8988T (cell line): ENCODE measurements around the gene SNAI3.

Source experiments
- DNase-seq: peaks from one replicate; pipeline ENCODE4 v3.0.0; 2011

The SNAI3 gene

DNA sequence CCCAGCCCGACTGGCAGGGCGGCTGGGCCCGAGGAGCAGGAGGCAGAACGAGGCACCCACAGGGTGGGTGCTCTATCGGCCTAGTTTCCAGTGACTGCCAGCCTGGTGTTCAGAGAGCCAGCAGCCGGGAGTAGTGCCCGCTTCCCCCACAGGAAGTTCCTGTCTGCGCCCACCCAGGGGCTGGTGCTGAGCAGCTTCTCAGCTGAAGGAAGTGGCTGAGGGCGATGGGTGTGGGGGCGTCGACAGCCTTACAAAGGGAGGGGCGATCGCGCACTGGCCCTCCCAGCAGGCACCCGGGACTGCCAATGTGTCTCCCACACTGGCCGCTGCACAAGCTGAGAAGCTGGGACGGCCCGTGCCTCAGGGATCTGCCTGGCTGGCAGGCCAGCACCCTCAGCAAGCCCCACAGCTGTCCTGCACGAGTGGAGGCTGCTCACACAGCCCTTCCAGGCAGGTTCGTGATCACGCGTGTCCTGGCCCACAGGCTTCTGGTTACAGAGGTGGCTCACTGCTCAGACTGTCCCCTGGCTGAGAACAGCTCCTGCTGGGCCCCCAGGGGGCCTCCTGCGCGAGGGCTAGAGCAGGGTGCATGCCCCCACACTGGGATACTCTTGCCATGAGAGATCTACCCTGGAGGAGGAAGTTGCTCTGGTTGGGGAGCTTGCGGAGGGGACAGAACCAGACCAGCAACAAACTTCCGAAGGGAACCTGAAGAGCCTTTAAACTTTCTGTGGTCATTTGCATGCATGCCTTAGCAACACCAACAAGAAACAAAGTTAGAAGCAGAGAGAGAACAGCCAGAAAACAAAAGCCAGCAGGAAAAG is 17.4 kb upstream of the SNAI3 start:
- no peak for DNase-seq

DNA sequence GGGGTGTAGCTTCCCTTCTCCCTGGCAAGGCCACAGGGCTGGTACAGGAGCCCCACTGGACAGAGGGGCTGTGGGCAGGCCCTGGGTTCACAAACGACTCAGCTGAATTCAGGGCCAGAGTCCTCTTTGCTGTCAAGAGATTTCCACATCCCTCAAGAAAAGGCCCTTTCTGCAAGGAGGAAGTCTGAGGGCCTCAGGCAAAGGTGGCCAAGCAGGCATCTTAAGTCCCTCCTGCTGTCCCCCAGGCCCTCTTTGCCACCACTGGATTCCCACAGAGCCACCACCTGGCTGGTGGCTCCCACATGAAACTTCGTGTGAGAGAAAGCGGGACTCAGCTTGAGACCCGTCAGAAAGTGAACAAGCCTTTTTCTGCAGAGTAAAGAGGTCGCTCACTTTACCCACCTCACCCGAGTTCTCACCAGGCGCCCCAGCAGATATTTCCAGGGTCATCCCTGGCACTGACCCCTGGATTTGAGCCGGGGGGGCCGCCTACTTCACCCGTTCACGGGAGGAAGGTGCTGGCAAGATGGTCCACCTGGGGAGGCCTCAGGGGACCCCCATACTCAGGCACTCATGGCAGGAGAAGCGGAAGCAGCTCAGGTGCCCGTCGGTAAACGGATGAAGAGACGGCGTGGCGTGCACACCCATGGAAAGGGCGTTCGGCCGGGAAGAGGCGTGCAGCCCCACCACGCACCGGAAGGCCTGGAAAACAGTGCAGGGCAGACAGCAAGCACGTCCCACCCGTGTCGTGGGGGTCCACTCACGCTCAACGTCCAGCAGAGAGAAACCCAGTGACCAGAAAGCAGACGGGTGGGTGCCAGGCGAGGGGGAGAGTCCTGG is 16.3 kb upstream of the SNAI3 start:
- DNase-seq: no peak

DNA sequence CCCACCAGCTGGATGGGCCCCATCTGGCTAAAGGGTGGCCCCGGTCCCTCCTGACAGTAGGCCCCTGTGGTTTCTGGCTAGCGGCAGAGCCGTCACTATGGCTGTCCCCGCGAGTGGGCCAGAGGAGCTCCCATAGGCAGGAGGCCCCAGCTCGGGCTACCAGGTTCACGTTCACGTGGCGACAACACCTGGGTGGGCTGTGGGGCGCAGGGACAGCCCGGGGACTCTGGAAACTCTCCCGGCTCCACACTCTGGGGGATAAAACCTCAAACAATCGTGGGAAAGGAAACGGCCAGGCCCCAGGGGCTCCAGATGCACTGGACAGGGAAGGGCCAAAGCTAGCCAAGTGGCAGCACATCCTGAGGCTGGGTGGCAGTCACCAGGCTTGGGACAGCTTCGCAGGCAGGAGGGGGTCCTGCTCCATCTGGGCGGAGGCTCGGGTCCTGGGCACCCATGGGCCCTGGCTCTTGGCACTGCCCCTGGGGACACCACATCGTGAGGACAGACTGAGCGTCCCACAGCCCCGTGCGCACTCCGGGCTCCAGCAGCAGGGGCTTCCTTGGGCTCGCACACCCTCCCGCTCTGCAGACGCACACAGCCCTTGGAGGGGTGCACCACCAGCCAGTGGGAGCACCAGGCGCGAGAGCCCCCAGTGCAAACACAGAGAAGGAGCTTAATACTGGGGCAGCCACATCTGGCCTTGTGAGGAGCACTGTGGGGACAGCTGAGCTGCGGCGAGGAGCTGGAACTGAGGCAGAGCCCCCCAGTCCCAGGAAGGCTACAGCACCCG is 15.5 kb upstream of the SNAI3 start:
- DNase-seq: no peak

DNA sequence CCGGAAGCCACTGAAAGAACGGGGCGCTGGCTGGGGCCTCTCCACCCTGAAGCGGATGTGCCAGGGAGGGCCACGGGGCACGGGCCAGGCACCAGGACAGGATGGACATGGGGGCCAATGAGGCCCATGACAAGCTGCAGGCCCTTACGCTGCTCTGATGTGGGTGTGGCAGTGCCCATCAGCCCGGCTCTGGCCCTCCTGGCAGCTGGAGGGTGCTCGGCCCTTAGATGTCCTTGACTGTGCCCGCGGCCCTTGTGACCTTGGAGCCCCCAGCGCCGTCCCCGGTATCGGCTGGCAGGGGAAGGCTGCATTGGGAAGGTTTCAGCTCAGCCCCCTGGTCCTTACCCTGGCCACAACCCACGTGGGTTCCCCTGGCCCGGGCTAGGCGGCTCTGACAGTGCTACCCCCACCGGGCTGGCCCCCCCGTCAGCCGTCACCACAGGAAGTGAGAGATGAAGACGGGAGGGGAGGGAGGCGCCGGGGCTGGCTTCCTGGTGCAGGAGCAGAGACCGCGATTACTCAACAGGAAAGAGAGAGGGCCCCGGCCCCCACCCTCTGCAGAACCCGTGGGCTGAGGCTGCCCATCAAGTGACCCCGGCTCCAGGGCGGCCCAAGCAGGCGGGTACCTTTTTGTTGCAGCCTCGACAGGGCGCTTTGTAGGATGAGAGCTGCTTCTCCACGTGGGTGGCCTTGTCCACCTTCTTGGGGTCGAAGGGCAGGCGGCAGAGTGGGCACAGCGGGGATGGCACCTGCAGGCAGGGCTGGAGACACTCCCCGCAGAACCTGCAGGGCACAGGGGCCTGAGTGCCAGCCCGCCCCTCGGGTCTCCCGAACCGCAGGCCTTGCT is 14.6 kb upstream of the SNAI3 start:
- DNase-seq: peak; percentile 95

DNA sequence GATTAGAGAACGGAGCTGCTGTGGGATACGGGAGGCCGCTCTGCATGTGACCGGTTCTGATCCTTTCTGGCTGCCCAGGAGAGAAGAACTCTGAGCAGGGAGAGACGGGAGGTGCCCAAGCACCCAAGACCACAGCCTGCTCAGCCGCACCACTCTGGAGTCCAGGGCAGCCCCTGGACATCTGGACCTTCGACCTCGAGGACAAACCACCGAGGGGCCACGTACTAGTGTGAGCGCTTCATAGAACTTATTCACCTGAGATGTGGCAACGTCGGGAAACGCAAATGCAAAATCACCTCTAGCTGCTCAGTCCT is 14.0 kb upstream of the SNAI3 start:
- DNase-seq: no peak

DNA sequence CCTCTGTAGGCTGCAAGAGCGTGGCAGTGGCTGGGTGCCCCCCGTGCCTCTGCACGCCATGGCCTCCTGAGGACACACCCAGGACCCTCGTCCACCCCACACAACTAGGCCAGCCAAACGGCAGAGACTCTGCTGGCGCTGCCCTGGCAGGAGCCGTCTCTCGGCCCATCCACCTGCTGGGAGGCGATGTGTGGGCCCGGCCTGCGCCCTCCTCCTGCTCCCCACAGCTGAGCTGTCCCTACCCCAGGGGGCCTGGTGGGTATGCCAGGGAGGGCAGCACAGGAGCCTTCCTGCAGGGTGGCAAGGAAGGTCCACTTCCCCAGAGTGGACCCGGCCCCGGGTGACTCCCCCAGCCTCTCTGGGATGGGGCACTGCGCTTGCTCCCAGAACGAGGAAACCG is 12.9 kb upstream of the SNAI3 start:
- no peak for DNase-seq

DNA sequence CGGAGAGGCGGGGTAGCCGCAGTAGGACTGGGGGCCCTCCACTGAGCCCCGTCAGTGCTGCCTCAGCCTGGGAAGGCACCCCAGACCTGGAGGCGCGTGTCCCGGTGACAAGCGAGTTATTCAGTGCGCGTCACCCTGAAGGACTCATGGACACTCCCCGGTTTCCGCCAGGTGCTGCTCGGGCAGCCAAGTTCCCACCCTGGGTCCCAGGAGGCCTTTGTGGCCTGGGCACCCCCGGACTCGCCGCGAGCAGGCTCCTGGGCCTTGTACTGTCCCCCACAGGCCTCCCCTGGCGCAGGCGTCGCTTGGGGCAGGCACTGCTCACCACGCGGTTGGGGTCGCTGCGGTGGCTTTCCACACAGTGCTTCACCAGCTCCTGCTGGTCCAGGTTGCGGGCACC is 12.3 kb upstream of the SNAI3 start:
- no peak for DNase-seq

DNA sequence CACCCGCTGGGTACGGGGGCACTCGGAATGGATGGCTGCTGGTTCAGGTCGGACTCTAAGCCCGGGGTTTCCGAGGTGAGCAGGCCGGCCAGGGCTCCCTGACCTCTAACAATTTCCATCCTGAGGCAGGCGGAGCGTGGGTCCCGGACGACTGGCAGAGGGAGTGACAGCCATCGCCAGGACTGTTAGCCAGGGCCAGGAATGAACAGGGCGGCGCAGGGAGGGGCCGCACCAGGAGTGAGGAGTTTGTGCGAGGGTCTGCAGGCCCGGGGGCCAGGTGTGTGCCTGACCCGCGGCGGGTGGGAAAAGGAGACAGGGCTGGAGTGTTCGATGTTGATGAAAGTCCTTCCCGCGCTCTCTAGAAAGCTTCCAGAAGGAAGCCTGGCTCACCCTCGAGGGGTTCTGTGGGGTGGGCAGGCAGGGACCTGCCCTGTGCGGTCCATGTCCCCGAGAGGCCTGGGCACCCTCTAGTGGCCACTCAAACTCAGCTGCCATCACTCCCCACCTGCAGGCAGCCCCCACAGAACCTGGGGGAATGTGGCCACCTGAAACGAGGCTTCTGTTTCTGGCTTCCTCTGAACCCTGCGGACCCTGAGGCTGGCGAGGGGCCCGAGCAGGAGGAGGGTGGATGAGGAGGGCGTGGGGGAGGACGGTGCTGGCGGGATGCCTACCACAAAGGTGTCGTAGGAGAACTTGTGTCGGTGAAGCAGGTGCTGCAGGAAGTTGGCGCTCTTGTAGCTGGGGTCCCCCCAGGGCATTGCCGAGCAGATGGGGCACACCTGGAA is 11.7 kb upstream of the SNAI3 start:
- DNase-seq: peak; percentile 94

DNA sequence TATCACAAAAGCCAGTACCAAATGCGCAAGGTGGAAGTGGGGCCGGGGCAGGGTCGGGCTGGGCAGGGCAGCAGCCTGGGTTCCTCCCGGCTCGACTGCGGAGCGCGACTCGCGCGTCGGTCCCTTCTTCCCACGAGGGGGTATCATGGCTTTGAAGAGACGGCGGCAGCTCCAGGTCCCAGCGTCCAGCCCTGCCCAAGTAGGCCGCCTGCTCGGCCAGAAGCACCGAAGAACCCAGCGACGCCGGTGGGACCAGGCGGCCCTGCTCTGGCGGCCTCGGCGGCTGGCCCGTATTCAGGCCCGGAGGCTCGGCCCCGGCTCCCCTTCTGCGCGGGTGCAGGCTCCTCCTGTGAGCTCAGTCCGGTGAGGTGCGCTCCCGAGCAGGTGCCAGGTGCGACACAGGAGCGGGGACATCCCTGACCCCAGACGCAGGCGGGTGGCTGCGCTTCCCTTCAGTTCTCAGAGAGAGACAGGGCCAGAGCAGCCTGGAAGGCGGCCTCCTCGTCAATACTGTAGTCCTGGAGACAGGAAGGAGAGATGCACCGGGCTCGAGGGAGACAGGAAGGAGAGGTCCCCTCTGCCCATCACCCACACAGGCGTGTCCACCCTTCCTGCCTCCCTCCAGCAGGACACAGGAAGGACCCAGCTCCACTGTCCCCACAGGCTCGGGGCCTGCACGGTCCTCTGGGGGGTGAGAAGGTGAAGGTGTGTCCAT is 11.0 kb upstream of the SNAI3 start:
- DNase-seq: no peak

DNA sequence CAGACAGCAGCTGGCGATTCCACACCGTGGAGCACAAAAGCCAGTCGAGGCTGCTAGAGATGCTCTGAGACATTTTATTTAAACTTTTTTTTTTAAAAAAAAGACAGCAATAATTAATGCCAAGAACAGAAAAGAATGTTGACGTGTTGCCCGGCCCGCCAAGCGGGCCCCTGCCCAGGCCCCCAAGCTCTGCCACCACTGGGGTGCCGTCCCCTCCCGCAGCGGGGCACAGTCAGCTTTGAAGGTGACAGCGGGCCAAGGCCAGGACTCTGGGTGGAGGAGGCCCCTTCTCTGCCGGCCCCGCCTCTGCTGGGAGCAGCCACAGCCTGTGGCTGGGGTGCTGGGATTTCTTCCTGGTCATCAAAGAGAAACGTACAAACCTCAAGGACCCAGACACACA is 10.1 kb upstream of the SNAI3 start:
- DNase-seq: no peak

DNA sequence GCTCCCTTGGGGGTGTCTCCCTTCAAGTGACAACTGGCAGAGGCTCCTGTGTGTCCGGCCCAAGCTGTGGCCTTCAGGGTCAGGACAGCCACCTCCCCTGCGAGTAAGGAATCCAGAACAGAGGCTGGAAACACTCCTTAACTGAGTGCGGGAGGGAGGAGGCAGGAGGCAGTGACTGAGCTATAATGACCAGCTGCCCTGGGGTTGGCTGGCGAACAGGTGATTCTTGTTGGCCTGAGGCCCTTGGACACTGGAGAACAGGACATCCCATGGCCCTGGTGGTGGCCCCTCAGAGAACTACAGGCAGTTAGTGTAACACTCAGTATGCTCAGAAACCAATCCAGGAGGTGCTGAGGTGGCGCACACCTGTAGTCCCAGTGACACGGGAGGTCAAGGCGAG is 9.4 kb upstream of the SNAI3 start:
- DNase-seq: no peak

DNA sequence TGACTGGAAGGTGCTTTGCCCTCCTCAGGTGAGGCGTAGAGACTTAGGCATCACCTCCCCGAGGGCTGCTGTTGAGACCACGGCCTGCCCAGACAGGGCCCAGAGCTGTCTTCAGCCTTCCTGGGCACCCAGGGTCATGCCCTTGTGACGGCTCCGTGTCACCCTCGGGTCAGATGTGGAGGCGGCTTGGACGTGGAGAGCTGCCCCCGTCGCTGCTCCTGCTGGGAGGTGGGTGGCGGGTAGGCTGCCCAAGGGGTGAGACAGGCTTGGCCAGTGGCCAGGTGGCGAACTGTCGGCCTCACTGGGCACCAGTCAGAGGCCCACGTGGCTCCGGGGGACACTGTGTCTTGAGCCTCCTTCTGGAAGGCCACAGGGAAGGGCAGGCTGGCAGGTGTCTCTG is 8.9 kb upstream of the SNAI3 start:
- no peak for DNase-seq

DNA sequence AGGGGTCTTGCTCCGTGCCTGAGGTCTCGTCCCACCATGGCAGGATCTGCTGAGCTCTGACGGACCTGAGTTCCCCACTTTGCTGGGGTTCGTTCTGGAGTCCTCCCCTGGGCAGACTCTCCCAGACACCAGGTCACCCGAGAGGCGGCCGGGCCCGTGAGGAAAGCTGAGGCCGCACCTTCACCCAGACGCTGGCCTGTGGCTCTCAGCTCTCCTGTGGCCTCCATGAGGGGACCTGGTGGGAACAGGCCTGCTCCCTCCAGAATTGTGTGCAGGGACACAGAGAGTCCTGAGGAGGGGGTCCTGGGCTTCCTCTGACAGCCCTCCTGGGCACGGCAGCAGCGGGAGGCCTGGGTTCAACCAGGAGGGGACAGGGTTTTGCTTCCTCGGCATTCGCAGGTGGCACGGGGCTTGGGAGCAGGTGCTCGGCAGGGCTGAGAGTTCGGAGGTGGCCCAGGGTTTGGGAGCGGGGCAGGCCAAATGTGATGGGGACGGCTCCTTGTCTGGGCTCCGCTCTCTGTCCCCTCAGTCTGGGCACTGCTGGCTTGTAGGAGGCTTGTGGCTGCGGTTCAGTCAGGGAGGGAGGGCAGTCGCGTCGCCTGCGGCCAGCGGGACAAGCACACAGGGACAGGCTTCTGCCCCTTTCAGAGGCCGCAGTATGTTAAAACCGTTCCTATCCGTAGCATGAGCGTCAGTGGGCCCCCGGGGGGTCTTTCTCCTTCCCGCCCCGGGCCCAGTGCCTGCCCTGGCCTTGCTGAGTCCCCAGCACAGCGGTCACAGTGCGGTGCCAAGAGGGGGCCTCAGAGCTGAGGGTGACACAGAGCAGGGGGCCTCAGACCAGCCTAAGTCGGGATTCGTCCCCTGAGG is 8.1 kb upstream of the SNAI3 start:
- DNase-seq: no peak

DNA sequence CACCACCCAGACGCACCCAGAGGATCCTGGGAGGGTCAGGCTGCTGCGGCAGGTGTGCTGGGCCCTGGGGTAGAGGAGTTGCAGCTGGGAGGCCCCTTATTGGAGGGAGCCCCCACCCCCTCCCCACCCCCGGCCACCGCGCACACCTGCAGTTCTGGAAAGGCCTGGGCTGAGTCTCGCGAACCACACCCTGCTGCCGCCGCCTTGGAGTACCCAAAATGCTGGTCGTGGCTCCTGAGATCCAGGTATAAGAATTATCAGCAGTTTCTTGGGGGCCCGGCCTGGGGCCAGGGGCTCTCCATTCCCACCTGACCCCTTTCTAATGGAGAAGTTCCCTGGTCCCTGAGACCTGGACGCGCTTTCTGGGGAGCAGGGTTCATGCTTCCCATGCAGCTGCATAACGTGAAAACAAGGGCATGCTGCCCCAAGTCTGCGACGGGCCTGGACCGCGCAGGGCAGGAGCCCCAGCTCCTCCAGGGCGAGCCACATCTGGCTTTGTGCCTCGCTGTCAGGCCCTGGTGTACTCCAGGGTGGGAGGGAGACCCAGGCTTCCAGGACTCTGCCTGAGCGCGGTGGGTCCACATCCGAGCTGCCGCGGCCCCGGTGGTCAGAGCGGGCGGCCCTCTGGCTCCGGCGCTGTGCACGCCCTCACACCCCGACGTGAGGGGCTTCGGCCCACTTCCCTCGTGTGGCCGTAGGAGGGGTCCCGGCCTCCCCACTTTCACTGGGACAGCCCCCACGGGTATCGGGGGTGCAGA is 7.3 kb upstream of the SNAI3 start:
- no peak for DNase-seq

DNA sequence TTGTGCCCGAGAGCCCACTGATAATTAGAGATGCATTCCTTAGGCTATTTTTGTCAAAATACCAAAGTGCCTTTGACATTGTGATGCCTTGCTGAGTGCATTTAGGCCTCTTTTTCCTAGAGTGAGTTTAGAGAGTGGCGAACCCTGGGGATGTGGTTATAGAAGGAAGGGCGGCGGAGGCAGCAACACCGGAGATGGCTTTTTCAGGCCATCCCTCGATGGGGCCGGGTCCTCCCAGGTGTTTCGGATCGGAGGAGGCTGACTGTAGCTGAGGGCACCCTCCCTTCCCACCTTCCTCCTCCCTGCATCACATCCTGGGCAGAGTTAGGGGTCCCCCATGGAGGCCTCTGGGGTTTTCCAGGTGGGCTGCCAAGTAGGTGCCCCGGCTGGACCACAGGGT is 6.6 kb upstream of the SNAI3 start:
- DNase-seq: no peak

DNA sequence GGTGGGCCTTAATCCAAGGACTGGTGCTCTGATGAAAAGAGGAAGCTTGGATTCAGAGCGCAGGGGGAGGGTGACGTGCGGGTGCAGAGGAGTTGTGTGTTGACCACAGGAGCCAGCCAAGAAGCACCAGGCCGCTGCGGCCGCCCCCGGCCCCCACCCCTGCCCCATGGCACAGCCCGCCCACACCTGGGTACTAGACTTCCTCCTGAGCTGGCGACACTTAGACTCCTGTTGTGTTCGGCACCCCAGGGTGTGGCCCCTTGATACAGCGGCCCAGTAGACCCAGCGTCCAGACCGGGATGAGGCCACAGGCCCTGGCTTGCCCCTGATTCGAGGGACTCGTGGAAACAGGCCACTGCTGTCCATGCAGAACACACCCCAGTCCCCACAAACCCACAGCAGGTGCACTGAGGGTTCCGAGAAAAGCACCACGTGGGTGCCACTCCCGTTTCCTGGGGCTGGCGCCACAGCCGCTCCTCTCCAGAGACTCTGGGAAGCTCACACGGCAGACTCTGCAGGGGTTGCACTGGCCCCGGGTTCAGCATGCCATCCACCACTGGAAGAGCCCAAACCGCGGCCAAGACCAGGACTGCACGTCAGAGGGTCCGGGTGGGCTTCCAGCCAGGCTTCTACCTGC is 5.7 kb upstream of the SNAI3 start:
- no peak for DNase-seq

DNA sequence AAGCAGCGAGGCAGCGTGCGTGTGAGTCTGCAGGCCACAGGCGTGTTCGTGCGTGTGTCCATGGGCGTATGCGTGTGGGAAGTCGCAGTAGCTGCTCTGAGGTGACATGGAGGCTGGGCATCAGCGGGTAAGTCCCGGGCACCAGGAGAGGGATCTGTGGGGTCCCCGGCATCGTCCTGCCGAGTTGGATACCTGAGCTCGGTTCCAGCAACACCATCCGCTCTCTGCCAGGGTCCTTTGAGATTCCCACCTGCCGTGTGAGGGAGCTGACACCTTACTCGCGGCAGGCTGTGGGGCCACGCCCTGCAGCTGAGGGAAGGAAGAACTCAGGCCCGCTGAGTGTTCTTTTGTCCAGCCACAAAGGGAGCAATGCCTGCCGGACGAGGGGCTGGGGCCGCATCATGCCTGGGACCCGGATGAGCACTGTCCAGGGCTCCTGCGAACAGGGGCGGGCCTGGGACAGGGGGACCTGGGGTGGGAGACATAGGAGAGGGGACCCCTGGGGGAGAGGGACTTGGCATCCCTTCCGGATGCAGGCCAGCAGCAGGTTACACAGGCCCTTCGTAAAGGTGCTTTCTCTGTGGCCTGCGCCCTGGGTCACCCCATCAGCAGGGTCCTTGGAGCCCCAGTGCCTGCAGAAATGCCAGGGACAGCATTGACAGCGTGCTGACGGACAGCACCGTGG is 5.0 kb upstream of the SNAI3 start:
- DNase-seq: no peak
